Measurements from ENCODE around the gene FKBP3. TPM values are rescaled to one million over a fixed set of nuclear protein-coding genes. Genes with fewer than 3 reads are reported as not detected.
"Not testable (repeated sequence)": the region's sequence is repeated elsewhere in the genome, so short reads cannot be mapped to it uniquely, and the experiment has no call there.

The FKBP3 gene
- total RNA-seq, 1 donor from 2014 or later = 77.0 TPM

- Mint-ChIP-seq H3K4me3 (ENCODE audit: unreplicated experiment) (peak overlapping the region; percentile 99), H3K36me3 (ENCODE audit: low read depth, unreplicated experiment) (no peaks in the 10 kb centered on the region), H3K27ac (ENCODE audit: unreplicated experiment) (peak overlapping the region; percentile 81), H3K9me3 (ENCODE audit: unreplicated experiment) (no peaks in the 10 kb centered on the region), H3K4me1 (ENCODE audit: low read depth, unreplicated experiment) (peaks cover 20% of the 10 kb centered on the region), H3K27me3 (ENCODE audit: low read depth, unreplicated experiment) (no peaks in the 10 kb centered on the region)
- FAIRE-seq (no peak), DNase-seq (ENCODE audit: low read depth) (no peak)
- Histone ChIP-seq H3K36me3 (ENCODE audit: insufficient read depth, low read length) (no peaks in the 10 kb centered on the region), H3K9me3 (ENCODE audit: insufficient read depth, low read depth, low read length) (no peaks in the 10 kb centered on the region), H3K27me3 (ENCODE audit: insufficient read depth, low read length) (no peaks in the 10 kb centered on the region), H3K4me1 (ENCODE audit: insufficient read depth, low read length) (peaks cover 11% of the 10 kb centered on the region), H3K27ac (ENCODE audit: low read depth, low read length) (no peak overlapping the region), H3K4me2 (ENCODE audit: low read length) (peak overlapping the region; percentile 99), H3K4me3 (ENCODE audit: insufficient read depth, low read depth, low read length) (peak overlapping the region; percentile 72), H2AFZ (ENCODE audit: low read depth, low read length) (peak overlapping the region; percentile 94), H3K79me2 (ENCODE audit: insufficient read depth, low read length) (peaks cover 47% of the 10 kb centered on the region), H3K9ac (ENCODE audit: low read length) (peak overlapping the region; percentile 94), H4K20me1 (ENCODE audit: insufficient read depth, low read length) (peaks cover 41% of the 10 kb centered on the region)
- no peak for TF ChIP-seq CTCF (IDR thresholded peaks at IDR 0.05; ENCODE audit: insufficient read depth, low read depth, low read length)
- no peak for TF ChIP-seq EZH2 (IDR thresholded peaks at IDR 0.05; ENCODE audit: insufficient read depth, low read length)
These were observed 50.7 kb downstream of the FKBP3 start for GRCh38 chr14:45083617-45083975.

GRCh38 chr14:45082420-45082819 is 51.9 kb downstream of the FKBP3 start:
- TF ChIP-seq EZH2 (IDR thresholded peaks at IDR 0.05; ENCODE audit: insufficient read depth, low read length) (no peak), CTCF (IDR thresholded peaks at IDR 0.05; ENCODE audit: insufficient read depth, low read depth, low read length) (no peak)
- FAIRE-seq = no peak
- Histone ChIP-seq H3K79me2 (ENCODE audit: insufficient read depth, low read length) (peaks cover 35% of the 10 kb centered on the region), H3K36me3 (ENCODE audit: insufficient read depth, low read length) (no peaks in the 10 kb centered on the region), H3K27ac (ENCODE audit: low read depth, low read length) (no peak overlapping the region), H4K20me1 (ENCODE audit: insufficient read depth, low read length) (peaks cover 31% of the 10 kb centered on the region), H3K4me2 (ENCODE audit: low read length) (no peak overlapping the region), H3K9me3 (ENCODE audit: insufficient read depth, low read depth, low read length) (no peaks in the 10 kb centered on the region), H3K9ac (ENCODE audit: low read length) (no peak overlapping the region), H3K4me1 (ENCODE audit: insufficient read depth, low read length) (peaks cover 11% of the 10 kb centered on the region), H3K4me3 (ENCODE audit: insufficient read depth, low read depth, low read length) (no peak overlapping the region), H2AFZ (ENCODE audit: low read depth, low read length) (no peak overlapping the region), H3K27me3 (ENCODE audit: insufficient read depth, low read length) (no peaks in the 10 kb centered on the region)
- Mint-ChIP-seq H3K9me3 (ENCODE audit: unreplicated experiment) (no peaks in the 10 kb centered on the region), H3K27ac (ENCODE audit: unreplicated experiment) (no peak overlapping the region), H3K4me3 (ENCODE audit: unreplicated experiment) (no peak overlapping the region), H3K36me3 (ENCODE audit: low read depth, unreplicated experiment) (no peaks in the 10 kb centered on the region), H3K27me3 (ENCODE audit: low read depth, unreplicated experiment) (no peaks in the 10 kb centered on the region), H3K4me1 (ENCODE audit: low read depth, unreplicated experiment) (peaks cover 12% of the 10 kb centered on the region)
- DNase-seq (ENCODE audit: low read depth) = no peak

GRCh38 chr14:45081096-45081495 is 53.2 kb downstream of the FKBP3 start:
- H3K36me3 ChIP-seq (ENCODE audit: insufficient read depth, low read length); H3K27me3 ChIP-seq (ENCODE audit: insufficient read depth, low read length); H3K9me3 ChIP-seq (ENCODE audit: insufficient read depth, low read depth, low read length); H3K4me3 Mint-ChIP-seq (ENCODE audit: unreplicated experiment); H3K4me3 ChIP-seq (ENCODE audit: insufficient read depth, low read depth, low read length); H3K4me2 ChIP-seq (ENCODE audit: low read length); H3K4me1 Mint-ChIP-seq (ENCODE audit: low read depth, unreplicated experiment); H2AFZ ChIP-seq (ENCODE audit: low read depth, low read length); H3K27me3 Mint-ChIP-seq (ENCODE audit: low read depth, unreplicated experiment); H3K36me3 Mint-ChIP-seq (ENCODE audit: low read depth, unreplicated experiment); H3K9me3 Mint-ChIP-seq (ENCODE audit: unreplicated experiment); DNase-seq (ENCODE audit: low read depth); H3K27ac ChIP-seq (ENCODE audit: low read depth, low read length); H3K9ac ChIP-seq (ENCODE audit: low read length); FAIRE-seq; H3K27ac Mint-ChIP-seq (ENCODE audit: unreplicated experiment): not testable (repeated sequence)
- peaks cover 22% of the 10 kb centered on the region for H3K79me2 ChIP-seq (ENCODE audit: insufficient read depth, low read length)
- peaks cover 11% of the 10 kb centered on the region for H3K4me1 ChIP-seq (ENCODE audit: insufficient read depth, low read length)
- H4K20me1 ChIP-seq (ENCODE audit: insufficient read depth, low read length) = peaks cover 17% of the 10 kb centered on the region

- H3K27me3 Mint-ChIP-seq (ENCODE audit: low read depth, unreplicated experiment) = not testable (repeated sequence)
These were observed 53.8 kb downstream of the FKBP3 start for GRCh38 chr14:45080416-45080968.

More at GRCh38 chr14:45080416-45080968, 53.8 kb downstream of the FKBP3 start:
- H3K79me2 ChIP-seq (ENCODE audit: insufficient read depth, low read length) = peaks cover 16% of the 10 kb centered on the region
- H3K36me3 Mint-ChIP-seq (ENCODE audit: low read depth, unreplicated experiment); H3K4me1 Mint-ChIP-seq (ENCODE audit: low read depth, unreplicated experiment); H3K4me1 ChIP-seq (ENCODE audit: insufficient read depth, low read length); H3K27me3 ChIP-seq (ENCODE audit: insufficient read depth, low read length); H3K36me3 ChIP-seq (ENCODE audit: insufficient read depth, low read length); H3K27ac Mint-ChIP-seq (ENCODE audit: unreplicated experiment); DNase-seq (ENCODE audit: low read depth); H3K27ac ChIP-seq (ENCODE audit: low read depth, low read length); H3K9me3 ChIP-seq (ENCODE audit: insufficient read depth, low read depth, low read length); H3K9ac ChIP-seq (ENCODE audit: low read length); FAIRE-seq; H3K4me2 ChIP-seq (ENCODE audit: low read length); H3K4me3 ChIP-seq (ENCODE audit: insufficient read depth, low read depth, low read length); H2AFZ ChIP-seq (ENCODE audit: low read depth, low read length); H3K9me3 Mint-ChIP-seq (ENCODE audit: unreplicated experiment); H3K4me3 Mint-ChIP-seq (ENCODE audit: unreplicated experiment): not testable (repeated sequence)
- peaks cover 11% of the 10 kb centered on the region for H4K20me1 ChIP-seq (ENCODE audit: insufficient read depth, low read length)

Measured in astrocyte (in vitro differentiated cells and primary cell).